Testis (tissue), 3 donors: ENCODE data around the gene GPR152. TPM values are rescaled to one million over a fixed set of nuclear protein-coding genes. Genes with fewer than 3 reads are reported as not detected.

Experiments
- DNase-seq: peaks from one replicate; pipeline ENCODE4 v3.0.0-alpha.2; 2019
- H3K27ac ChIP-seq, 2 donors: fragments of 200-600 bp; sonication (generic); one replicate each; pipeline ENCODE4 v1.5.1; 2019
- H3K27me3 ChIP-seq: fragments of 200-600 bp; sonication (generic); one replicate; pipeline ENCODE4 v1.5.1; 2019
- H3K36me3 ChIP-seq: fragments of 200-600 bp; sonication (generic); one replicate; pipeline ENCODE4 v1.5.1; 2017; ENCODE audit warnings: low read depth; ENCODE audit errors: missing control alignments
- H3K4me1 ChIP-seq: fragments of 200-600 bp; sonication (generic); one replicate; pipeline ENCODE4 v1.5.1; 2019
- H3K4me3 ChIP-seq, 2 donors: fragments of 200-600 bp; sonication (generic); one replicate each; pipeline ENCODE4 v1.5.1; 2017 to 2019
- H3K9me3 ChIP-seq: fragments of 200-600 bp; sonication (generic); one replicate; pipeline ENCODE4 v1.5.1; 2017
- POLR2A ChIP-seq: fragments of 450-650 bp; IDR thresholded peaks from one replicate; pipeline ENCODE4 v1.6.1; 2017; ENCODE audit warnings: antibody characterized with exemption, mild to moderate bottlenecking, moderate library complexity
- WGBS, 2 donors: methylation state at CpG; one replicate each; pipeline ENCODE4 v1.1.5; 2018; 5-methylcytosine and 5-hydroxymethylcytosine counted together
- intact Hi-C: fragments of 100-400 bp; cut with DNase I; formaldehyde crosslinking; loops from one replicate; pipeline ENCODE4 v1.15.1; 2023; ENCODE audit warnings: low total_unique reads
- polyA plus RNA-seq: library from polyadenylated mRNA; stranded (reverse); fragments of 350-450 nt; fragmentation: Illumina TruSeq; extraction: RNeasy Lipid Tissue Mini Kit (QIAGEN cat#74804); gene quantifications from one replicate; pipeline ENCODE4 v1.2.3, GENCODE V29; 2014; ENCODE audit warnings: low read depth, low replicate concordance; ENCODE audit not compliant: insufficient read depth
- total RNA-seq, 2 donors: library from RNA; depleted of rRNA; stranded (reverse); fragments of >200 nt; gene quantifications; one replicate each; pipeline ENCODE4 v1.2.3, GENCODE V29; 2016
- TF ChIP-seq, protein P1 (sequence below), 3 experiments: fragments of 450-650 bp in 2 of 3; fragments of 200-600 bp in 1 of 3; sonication (generic) in 1 of 3; IDR thresholded peaks; one replicate each; pipeline ENCODE4 v1.5.1; 2016 to 2019; ENCODE audit warnings: antibody characterized with exemption in 3 of 3, mild to moderate bottlenecking in 2 of 3, moderate library complexity in 1 of 3

GPR152 gene
- total and polyA plus RNA-seq, 3 donors from 2014 or later, result not detected

DNA sequence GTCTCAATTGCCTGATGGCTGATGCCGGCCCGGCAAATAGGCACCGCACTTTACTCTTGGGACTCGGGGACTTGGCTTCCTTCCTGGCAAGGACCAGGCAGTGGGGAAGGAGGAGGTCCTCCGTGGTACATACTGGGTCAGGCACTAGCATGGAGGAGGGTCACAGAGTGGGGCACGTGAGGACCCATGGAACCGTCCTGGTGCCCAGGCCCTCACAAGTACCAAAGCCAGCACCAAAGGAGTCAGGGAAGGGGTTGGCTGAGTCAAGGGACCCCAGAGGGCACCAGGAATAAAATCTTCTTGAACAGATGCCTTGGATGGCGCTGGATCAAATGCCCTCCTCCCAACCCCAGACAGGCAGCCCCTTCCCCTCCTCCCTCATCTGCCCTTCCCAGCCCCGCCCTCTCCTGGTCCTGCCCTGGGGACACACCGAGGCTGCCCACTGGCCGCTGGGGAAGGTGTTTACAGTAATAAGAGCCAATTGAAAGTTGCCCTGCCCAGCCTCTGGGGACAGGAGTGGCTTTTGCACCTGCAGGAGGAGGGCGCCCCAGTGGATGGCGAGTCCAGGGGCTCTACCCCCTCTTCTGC is 42.7 kb downstream of the GPR152 start:
- no peak for TF ChIP-seq POLR2A
- TF ChIP-seq, protein P1, sequence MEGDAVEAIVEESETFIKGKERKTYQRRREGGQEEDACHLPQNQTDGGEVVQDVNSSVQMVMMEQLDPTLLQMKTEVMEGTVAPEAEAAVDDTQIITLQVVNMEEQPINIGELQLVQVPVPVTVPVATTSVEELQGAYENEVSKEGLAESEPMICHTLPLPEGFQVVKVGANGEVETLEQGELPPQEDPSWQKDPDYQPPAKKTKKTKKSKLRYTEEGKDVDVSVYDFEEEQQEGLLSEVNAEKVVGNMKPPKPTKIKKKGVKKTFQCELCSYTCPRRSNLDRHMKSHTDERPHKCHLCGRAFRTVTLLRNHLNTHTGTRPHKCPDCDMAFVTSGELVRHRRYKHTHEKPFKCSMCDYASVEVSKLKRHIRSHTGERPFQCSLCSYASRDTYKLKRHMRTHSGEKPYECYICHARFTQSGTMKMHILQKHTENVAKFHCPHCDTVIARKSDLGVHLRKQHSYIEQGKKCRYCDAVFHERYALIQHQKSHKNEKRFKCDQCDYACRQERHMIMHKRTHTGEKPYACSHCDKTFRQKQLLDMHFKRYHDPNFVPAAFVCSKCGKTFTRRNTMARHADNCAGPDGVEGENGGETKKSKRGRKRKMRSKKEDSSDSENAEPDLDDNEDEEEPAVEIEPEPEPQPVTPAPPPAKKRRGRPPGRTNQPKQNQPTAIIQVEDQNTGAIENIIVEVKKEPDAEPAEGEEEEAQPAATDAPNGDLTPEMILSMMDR (IDR thresholded peaks at IDR 0.05), result no peak
- intact Hi-C loops, result loop anchor here (10.0 kb wide), 1 partner anchor 75 kb away; the partner anchor contains the start of gene AIP
- Histone ChIP-seq H3K36me3 (no peaks in the 10 kb centered on the region), H3K27ac (no peak overlapping the region), H3K4me1 (peaks cover 5% of the 10 kb centered on the region), H3K4me3 (no peak overlapping the region), H3K27me3 (no peaks in the 10 kb centered on the region), H3K9me3 (no peaks in the 10 kb centered on the region)
- no peak for DNase-seq
- 50 to 51% methylated on average over 10 to 13 of the region's 13 CpGs for WGBS, 2 donors

DNA sequence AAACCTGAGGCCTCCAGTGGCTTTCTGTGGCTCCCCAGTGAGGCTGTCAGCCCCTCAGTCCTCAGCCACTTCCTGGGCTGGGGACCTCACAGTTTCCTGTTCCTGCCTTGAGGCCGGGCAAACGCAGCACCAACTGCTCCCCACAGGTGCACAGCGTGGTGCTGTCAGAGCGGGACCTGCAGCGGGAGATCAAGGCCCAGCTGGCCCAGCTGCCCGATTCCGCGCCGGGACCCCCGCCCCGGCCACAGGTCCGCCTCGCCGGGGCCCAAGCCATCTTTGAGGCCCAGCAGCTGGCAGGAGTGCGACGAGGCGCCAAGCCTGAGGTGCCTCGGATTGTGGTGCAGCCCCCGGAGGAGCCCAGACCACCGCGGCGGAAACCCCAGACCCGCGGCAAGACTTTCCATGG is 43.3 kb downstream of the GPR152 start:
- H3K27me3 ChIP-seq, result no peaks in the 10 kb centered on the region
- H3K36me3 ChIP-seq, result no peaks in the 10 kb centered on the region
- H3K27ac ChIP-seq, result no peak overlapping the region
- TF ChIP-seq, protein P1 (IDR thresholded peaks at IDR 0.05), result no peak
- TF ChIP-seq POLR2A, result no peak
- DNase-seq, result no peak
- H3K4me1 ChIP-seq, result peaks cover 5% of the 10 kb centered on the region
- H3K4me3 ChIP-seq, result no peak overlapping the region
- intact Hi-C loops, result loop anchor here (10.0 kb wide), 1 partner anchor 76 kb away; the partner anchor contains the start of gene AIP
- H3K9me3 ChIP-seq, result no peaks in the 10 kb centered on the region
- WGBS, 2 donors, result 74 to 90% methylated on average over 2 to 24 of the region's 24 CpGs

DNA sequence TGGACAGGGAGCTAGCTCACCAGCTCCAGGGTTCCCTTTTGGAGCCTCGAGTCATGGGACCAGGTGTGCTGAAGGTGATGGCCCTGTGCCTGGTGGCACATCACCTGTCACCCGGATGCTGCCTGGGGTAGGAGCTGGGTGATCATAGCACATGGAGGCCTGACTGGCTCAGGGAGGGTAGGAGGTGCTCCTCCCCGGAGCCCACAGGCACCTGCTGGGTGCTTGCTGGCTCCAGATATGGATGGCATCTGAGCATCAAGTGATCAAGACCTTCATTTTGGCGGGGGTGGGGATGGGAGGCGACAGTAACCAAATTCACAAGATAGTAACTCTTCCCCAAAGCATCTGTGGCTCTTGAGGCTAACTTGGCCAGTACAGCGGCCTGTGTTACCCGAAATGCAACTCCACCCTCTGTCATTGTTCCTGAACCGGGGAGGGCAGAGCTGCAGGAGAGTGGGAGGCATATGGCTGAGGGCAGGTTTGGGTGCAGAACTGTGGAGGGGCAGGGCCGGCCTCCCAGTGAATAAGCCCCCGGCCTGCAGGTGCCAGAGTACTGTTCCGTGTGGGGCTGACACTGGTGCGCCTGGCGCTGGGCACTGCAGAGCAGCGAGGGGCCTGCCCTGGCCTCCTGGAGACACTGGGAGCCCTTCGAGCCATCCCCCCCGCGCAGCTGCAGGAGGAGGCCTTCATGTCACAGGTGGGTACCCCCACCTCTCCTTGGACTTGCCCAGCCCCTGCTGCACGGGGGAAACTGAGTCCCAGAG is 43.9 kb downstream of the GPR152 start:
- no peak for DNase-seq
- 66 to 74% methylated on average over 12 to 18 of the region's 18 CpGs for WGBS, 2 donors
- no peak overlapping the region for H3K4me3 ChIP-seq
- TF ChIP-seq POLR2A, result no peak
- TF ChIP-seq, protein P1 (IDR thresholded peaks at IDR 0.05), result no peak
- intact Hi-C loops, result loop anchor here (10.0 kb wide), 1 partner anchor 76 kb away; the partner anchor contains the start of gene AIP
- no peak overlapping the region for H3K27ac ChIP-seq
- H3K27me3 ChIP-seq, result no peaks in the 10 kb centered on the region
- no peaks in the 10 kb centered on the region for H3K9me3 ChIP-seq
- H3K4me1 ChIP-seq, result peaks cover 5% of the 10 kb centered on the region
- H3K36me3 ChIP-seq, result no peaks in the 10 kb centered on the region

DNA sequence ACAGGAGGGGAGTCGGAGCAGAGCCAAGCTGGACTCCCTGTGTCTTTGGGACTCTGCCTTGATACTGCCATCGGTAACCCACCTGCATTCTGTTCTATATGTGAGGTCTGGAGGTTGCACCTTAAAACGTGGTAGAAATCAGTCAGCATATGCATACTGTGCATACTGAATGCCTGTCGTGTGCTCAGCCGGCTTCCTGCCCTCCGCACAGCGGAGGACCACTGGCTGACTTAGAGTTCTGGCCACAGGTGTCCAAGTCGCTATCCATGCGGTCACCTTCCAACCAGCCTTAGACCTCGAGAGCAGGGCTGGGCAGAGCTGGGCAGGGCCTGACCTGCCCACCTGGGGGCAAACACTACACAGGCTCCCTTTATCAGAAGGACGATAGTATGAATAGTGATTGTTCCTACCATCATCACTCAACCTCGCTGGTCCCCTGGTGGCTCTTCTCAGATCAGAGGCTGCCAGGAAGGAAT is 44.8 kb downstream of the GPR152 start:
- WGBS, 2 donors, result 53 to 62% methylated on average over 6 to 12 of the region's 12 CpGs
- no peaks in the 10 kb centered on the region for H3K27me3 ChIP-seq
- no peak overlapping the region for H3K27ac ChIP-seq
- DNase-seq, result no peak
- no peaks in the 10 kb centered on the region for H3K9me3 ChIP-seq
- intact Hi-C loops, result loop anchor here (10.0 kb wide), 1 partner anchor 77 kb away; the partner anchor contains the start of gene AIP
- H3K4me3 ChIP-seq, result no peak overlapping the region
- H3K4me1 ChIP-seq, result peaks cover 1% of the 10 kb centered on the region
- no peaks in the 10 kb centered on the region for H3K36me3 ChIP-seq
- TF ChIP-seq, protein P1 (IDR thresholded peaks at IDR 0.05), result no peak
- no peak for TF ChIP-seq POLR2A
